Spleen (tissue), 7 donors: ENCODE results near the gene FAM240A.

Experiments used
- CTCF ChIP-seq, 11 experiments: fragments of 200-600 bp in 7 of 11; fragments of 450-650 bp in 4 of 11; sonication (generic) in 4 of 11; IDR thresholded peaks in 8 of 11; conservative IDR thresholded peaks in 3 of 11; 1 replicate in 7 of 11; 2 replicates in 4 of 11; pipeline versions ENCODE4 v1.4.0 to v1.8.0; 2016 to 2021; ENCODE audit warnings: antibody characterized with exemption in 11 of 11, inconsistent platforms in 4 of 11, mild to moderate bottlenecking in 1 of 11
- POLR2A ChIP-seq, 3 donors: fragments of 450-650 bp; IDR thresholded peaks; one replicate each; pipeline ENCODE4 v1.5.1; 2017; ENCODE audit warnings: antibody characterized with exemption in 3 of 3, mild to moderate bottlenecking in 1 of 3
- POLR2AphosphoS5 ChIP-seq, 3 donors: sonication (generic); formaldehyde crosslinking; IDR thresholded peaks; one replicate each; pipeline ENCODE4 v1.5.1; 2017; ENCODE audit warnings: antibody characterized with exemption in 3 of 3
- donor health status: DM: no; HTN: no; CAD: no; lungs with moderate emphysema.
- donor health status: DM: no; HTN: no; CAD: no.
- donor health status: DM: no; HTN: no; CAD: no.

- TF ChIP-seq CTCF (IDR thresholded peaks at IDR 0.05 in 8 of 11, conservative IDR thresholded peaks at IDR 0.05 in 3 of 11) (no peak), POLR2AphosphoS5 (IDR thresholded peaks at IDR 0.05) (no peak), POLR2A (IDR thresholded peaks at IDR 0.05) (no peak)
These were observed 47.0 kb downstream of the FAM240A start for GRCh38 chr3:46659285-46659684.
